Upper lobe of left lung (tissue), 6 donors: ENCODE measurements around the gene GDF15. TPM values are rescaled to one million over a fixed set of nuclear protein-coding genes. Genes with fewer than 3 reads are reported as not detected.
A peak's percentile ranks its signal among the peaks of the same experiment; 100 is the strongest.
"Not testable (repeated sequence)": the region's sequence is repeated elsewhere in the genome, so short reads cannot be mapped to it uniquely, and the experiment has no call there.

Source experiments
- ATAC-seq, 2 donors: fragments of 200-7000 bp; cut with Tn5 transposase; one replicate each; pipeline ENCODE4 v1.9.1; 2022; ENCODE audit warnings: mild to moderate bottlenecking in 2 of 2, moderate library complexity in 2 of 2; ENCODE audit not compliant: low FRiP score in 2 of 2
- DNase-seq, 2 donors: peaks; one replicate each; pipeline ENCODE4 v3.0.0-alpha.2; 2019 to 2020
- H3K27ac ChIP-seq, 4 donors: fragments of 200-600 bp; sonication (generic); one replicate each; pipeline ENCODE4 v1.5.1; 2016 to 2019
- H3K27me3 ChIP-seq, 4 donors: fragments of 200-600 bp; sonication (generic); one replicate each; pipeline ENCODE4 v1.5.1; 2017 to 2019
- H3K36me3 ChIP-seq, 4 donors: fragments of 200-600 bp; sonication (generic); one replicate each; pipeline ENCODE4 v1.5.1; 2016 to 2019
- H3K4me1 ChIP-seq, 4 donors: fragments of 200-600 bp; sonication (generic); one replicate each; pipeline ENCODE4 v1.5.1; 2018 to 2019
- H3K4me3 ChIP-seq, 4 donors: fragments of 200-600 bp; sonication (generic); one replicate each; pipeline ENCODE4 v1.5.1; 2017 to 2019; ENCODE audit warnings: mild to moderate bottlenecking in 2 of 4, moderate library complexity in 1 of 4
- H3K9me3 ChIP-seq, 4 donors: fragments of 200-600 bp; sonication (generic); one replicate each; pipeline ENCODE4 v1.5.1; 2018 to 2019
- EP300 ChIP-seq, 4 donors: sonication (generic); formaldehyde crosslinking; IDR thresholded peaks; one replicate each; pipeline ENCODE4 v1.5.1; 2017; ENCODE audit warnings: antibody characterized with exemption in 4 of 4, control low read depth in 2 of 4
- POLR2A ChIP-seq, 4 donors: fragments of 450-650 bp; IDR thresholded peaks; one replicate each; pipeline ENCODE4 v1.5.1; 2016 to 2017; ENCODE audit warnings: antibody characterized with exemption in 4 of 4, mild to moderate bottlenecking in 2 of 4
- POLR2AphosphoS5 ChIP-seq, 2 donors: sonication (generic); formaldehyde crosslinking; IDR thresholded peaks; one replicate each; pipeline ENCODE4 v1.5.1; 2017; ENCODE audit warnings: antibody characterized with exemption in 2 of 2
- WGBS, 2 donors: methylation state at CpG; one replicate each; pipeline ENCODE4 v1.1.5; 2017 to 2018; 5-methylcytosine and 5-hydroxymethylcytosine counted together
- total RNA-seq, 6 donors: library from RNA; depleted of rRNA in 4 of 6; stranded (reverse); fragments of >200 nt in 4 of 6; gene quantifications; one replicate each; pipeline versions ENCODE4 v1.1.0 to v1.2.1, GENCODE V29; 2016 to 2021
- TF ChIP-seq, protein P1 (sequence below), 6 experiments: fragments of 450-650 bp in 4 of 6; fragments of 200-600 bp in 2 of 6; sonication (generic) in 2 of 6; IDR thresholded peaks; one replicate each; pipeline ENCODE4 v1.5.1; 2016 to 2019; ENCODE audit warnings: antibody characterized with exemption in 6 of 6
- donor health status: DM: no; HTN: no; CAD: no; lungs with moderate emphysema.
- donor health status: DM: no; HTN: yes; CAD: no; lungs with severe emphysema.

GDF15 gene
- total RNA-seq, 6 donors from 2014 or later, result 42.5 to 126 (median 68.7) TPM

GRCh38 chr19:18380843-18381242 is 5.1 kb upstream of the GDF15 start:
- Histone ChIP-seq H3K27me3 (no peaks in the 10 kb centered on the region), H3K36me3 (no peaks in the 10 kb centered on the region), H3K27ac (peak overlapping the region; percentile 33 to 85 (median 82)), H3K9me3 (no peaks in the 10 kb centered on the region), H3K4me3 (no peak overlapping the region), H3K4me1 (peaks cover 24 to 61% (median 42%) of the 10 kb centered on the region in 4 donors)
- DNase-seq (no peak), ATAC-seq (no peak)
- TF ChIP-seq EP300 (IDR thresholded peaks at IDR 0.05), result no peak
- no peak for TF ChIP-seq POLR2A (IDR thresholded peaks at IDR 0.05)
- TF ChIP-seq POLR2AphosphoS5 (IDR thresholded peaks at IDR 0.05), result no peak
- TF ChIP-seq, protein P1, sequence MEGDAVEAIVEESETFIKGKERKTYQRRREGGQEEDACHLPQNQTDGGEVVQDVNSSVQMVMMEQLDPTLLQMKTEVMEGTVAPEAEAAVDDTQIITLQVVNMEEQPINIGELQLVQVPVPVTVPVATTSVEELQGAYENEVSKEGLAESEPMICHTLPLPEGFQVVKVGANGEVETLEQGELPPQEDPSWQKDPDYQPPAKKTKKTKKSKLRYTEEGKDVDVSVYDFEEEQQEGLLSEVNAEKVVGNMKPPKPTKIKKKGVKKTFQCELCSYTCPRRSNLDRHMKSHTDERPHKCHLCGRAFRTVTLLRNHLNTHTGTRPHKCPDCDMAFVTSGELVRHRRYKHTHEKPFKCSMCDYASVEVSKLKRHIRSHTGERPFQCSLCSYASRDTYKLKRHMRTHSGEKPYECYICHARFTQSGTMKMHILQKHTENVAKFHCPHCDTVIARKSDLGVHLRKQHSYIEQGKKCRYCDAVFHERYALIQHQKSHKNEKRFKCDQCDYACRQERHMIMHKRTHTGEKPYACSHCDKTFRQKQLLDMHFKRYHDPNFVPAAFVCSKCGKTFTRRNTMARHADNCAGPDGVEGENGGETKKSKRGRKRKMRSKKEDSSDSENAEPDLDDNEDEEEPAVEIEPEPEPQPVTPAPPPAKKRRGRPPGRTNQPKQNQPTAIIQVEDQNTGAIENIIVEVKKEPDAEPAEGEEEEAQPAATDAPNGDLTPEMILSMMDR (IDR thresholded peaks at IDR 0.05), result no peak
- 64 to 77% methylated on average over 3 of the region's 3 CpGs for WGBS, 2 donors

GRCh38 chr19:18383622-18384021 is 2.3 kb upstream of the GDF15 start:
- H3K9me3 ChIP-seq, H3K27me3 ChIP-seq, H3K4me3 ChIP-seq, H3K36me3 ChIP-seq, ATAC-seq, DNase-seq: not testable (repeated sequence)
- 88% methylated on average over 11 of the region's 11 CpGs for WGBS, 2 donors
- Histone ChIP-seq H3K4me1 (peaks cover 32 to 69% (median 56%) of the 10 kb centered on the region in 4 donors), H3K27ac (peak overlapping the region in 1 of 4 donors; percentile 64)

- peaks cover 29 to 61% (median 50%) of the 10 kb centered on the region in 4 donors for H3K4me1 ChIP-seq
- H3K4me3 ChIP-seq, result no peak overlapping the region
- no peaks in the 10 kb centered on the region for H3K36me3 ChIP-seq
- 57 to 69% methylated on average over 7 of the region's 7 CpGs for WGBS, 2 donors
- no peaks in the 10 kb centered on the region for H3K27me3 ChIP-seq
- TF ChIP-seq, protein P1 (IDR thresholded peaks at IDR 0.05), result no peak
- no peak for TF ChIP-seq POLR2A (IDR thresholded peaks at IDR 0.05)
- no peak for TF ChIP-seq EP300 (IDR thresholded peaks at IDR 0.05)
- TF ChIP-seq POLR2AphosphoS5 (IDR thresholded peaks at IDR 0.05), result no peak
- H3K9me3 ChIP-seq, result no peaks in the 10 kb centered on the region
- DNase-seq (no peak), ATAC-seq (no peak)
- peak overlapping the region in 1 of 4 donors; percentile 73 for H3K27ac ChIP-seq
Observed at GRCh38 chr19:18384775-18385174, 1.2 kb upstream of the GDF15 start.

GRCh38 chr19:18385359-18385674 is 641 bp upstream of the GDF15 start:
- Histone ChIP-seq H3K27ac (peak overlapping the region in 3 of 4 donors; percentile 11 to 73 (median 54)), H3K4me3 (no peak overlapping the region), H3K9me3 (no peaks in the 10 kb centered on the region), H3K27me3 (no peaks in the 10 kb centered on the region), H3K4me1 (peaks cover 24 to 55% (median 44%) of the 10 kb centered on the region in 4 donors), H3K36me3 (no peaks in the 10 kb centered on the region)
- TF ChIP-seq POLR2A (IDR thresholded peaks at IDR 0.05) (no peak), POLR2AphosphoS5 (IDR thresholded peaks at IDR 0.05) (no peak), EP300 (IDR thresholded peaks at IDR 0.05) (no peak)
- TF ChIP-seq, protein P1 (IDR thresholded peaks at IDR 0.05), result no peak
- DNase-seq (no peak), ATAC-seq (no peak)
- 83 to 90% methylated on average over 3 of the region's 3 CpGs for WGBS, 2 donors

DNA sequence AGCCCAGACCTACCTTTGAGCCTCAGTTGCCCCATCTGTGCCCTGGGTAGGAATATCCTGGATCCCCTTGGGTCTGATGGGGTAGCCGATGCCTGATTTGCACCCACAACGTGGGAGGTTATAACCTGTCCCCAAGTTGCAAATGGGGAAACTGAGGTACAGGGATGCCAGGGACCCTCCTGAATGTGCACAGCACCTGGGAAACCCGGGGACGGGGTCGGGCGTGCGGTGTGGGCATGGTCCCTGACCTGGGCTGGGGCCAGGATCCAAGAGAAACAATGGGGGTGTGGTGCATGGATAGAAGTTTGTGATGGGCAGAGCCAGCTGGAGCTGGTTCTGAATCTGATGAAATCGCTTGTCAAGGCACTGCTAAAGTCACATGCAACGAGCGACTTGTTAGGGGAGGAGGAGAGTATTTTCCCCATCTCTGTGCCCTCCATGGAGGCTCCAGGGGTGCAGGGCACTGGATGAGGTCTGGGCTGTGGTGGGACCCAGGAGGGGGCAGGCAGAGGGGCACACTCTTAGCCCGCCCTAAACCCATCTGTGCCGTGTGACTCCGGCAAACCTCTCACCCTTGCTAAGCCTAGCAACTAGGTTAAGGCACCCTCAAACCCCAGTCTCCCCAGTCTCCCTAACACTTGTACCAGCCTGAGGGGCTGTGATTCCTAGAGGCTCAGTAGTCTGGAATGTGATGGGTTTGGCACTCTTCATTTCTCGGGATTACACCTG is 749 bp downstream of the GDF15 start:
- no peak for ATAC-seq
- peaks cover 15 to 50% (median 36%) of the 10 kb centered on the region in 4 donors for H3K4me1 ChIP-seq
- TF ChIP-seq EP300 (IDR thresholded peaks at IDR 0.05) (no peak), POLR2A (IDR thresholded peaks at IDR 0.05) (no peak), POLR2AphosphoS5 (IDR thresholded peaks at IDR 0.05) (no peak)
- TF ChIP-seq, protein P1 (IDR thresholded peaks at IDR 0.05), result no peak
- H3K36me3 ChIP-seq, result no peaks in the 10 kb centered on the region
- no peaks in the 10 kb centered on the region for H3K27me3 ChIP-seq
- 64 to 70% methylated on average over 7 to 14 of the region's 14 CpGs for whole genome bisulfite sequencing, 2 donors
- no peaks in the 10 kb centered on the region for H3K9me3 ChIP-seq
- DNase-seq, result peak; percentile 54 to 81
- H3K27ac ChIP-seq, result peak overlapping the region; percentile 11 to 73 (median 49)
- H3K4me3 ChIP-seq, result peak overlapping the region; percentile 24 to 52 (median 42)
